ENCODE measurements around the gene ZFYVE28. TPM values are rescaled to one million over a fixed set of nuclear protein-coding genes. Genes with fewer than 3 reads are reported as not detected.

The ZFYVE28 gene
- total RNA-seq, 2 donors from 2014 or later: 13.8 to 25.6 TPM

DNA sequence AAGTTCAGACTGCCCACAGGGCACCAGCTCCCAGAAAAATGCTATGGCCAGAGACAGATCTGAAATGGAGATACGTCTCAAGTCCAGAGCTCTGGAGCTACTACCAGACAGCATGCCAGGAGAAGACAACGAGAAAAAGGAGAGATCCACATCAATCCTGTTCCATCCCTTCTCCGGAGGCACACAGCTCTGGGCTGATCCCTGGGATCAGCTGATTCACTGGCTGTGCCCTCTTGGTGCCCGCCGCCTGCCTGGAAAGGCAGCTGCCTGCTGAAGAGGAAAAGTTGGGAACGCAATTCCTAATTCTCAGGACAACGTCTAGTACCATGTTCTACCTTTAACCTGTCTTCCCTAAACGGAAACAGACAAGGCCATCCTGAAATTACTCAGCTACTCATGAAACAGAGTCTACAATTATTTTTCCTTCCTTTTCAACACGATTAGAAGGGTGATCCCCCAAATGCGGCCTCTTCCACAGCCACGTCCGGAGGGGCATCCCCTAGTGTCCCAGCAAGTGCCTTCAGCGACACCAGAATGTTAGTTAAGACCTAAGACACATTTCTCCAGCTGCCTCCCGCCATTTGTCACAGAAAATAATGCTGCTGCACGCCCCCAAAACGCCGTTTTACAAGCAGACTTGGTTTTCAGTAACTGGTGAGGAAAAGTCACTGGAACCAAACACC lies 2.4 kb downstream of the ZFYVE28 start:
- H3K4me1 Mint-ChIP-seq (ENCODE audit: low read depth in 2 of 2): peaks cover 63 to 64% of the 10 kb centered on the region in 2 donors
- H3K27ac Mint-ChIP-seq: peak overlapping the region; percentile 42 to 88
- H3K27me3 Mint-ChIP-seq: peaks cover 15 to 18% of the 10 kb centered on the region in 2 donors
- ATAC-seq (no peak), DNase-seq (ENCODE audit: low spot score) (peak; percentile 41)
- no peaks in the 10 kb centered on the region for H3K9me3 Mint-ChIP-seq
- H3K4me3 Mint-ChIP-seq: peak overlapping the region; percentile 68
- H3K36me3 Mint-ChIP-seq: no peaks in the 10 kb centered on the region

DNA sequence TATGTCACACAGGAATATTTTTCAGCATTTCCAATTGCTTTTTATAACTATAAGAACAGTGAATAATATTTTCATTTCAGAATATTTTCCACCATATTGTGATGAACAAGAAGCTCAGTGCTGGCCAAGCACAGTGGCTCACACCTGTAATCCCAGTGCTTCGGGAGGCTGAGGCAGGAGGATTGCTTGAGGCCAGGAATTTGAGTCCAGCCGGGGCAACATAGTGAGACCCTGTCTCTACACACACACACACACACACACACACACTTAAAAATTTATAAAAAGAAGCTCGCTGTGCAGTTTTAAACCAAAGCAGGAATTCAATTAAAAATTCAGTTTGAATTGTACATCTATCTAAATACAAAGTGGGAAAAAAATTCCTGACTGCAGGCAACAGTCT lies 3.2 kb downstream of the ZFYVE28 start:
- peaks cover 9 to 10% of the 10 kb centered on the region in 2 donors for H3K27me3 Mint-ChIP-seq
- no peaks in the 10 kb centered on the region for H3K9me3 Mint-ChIP-seq
- H3K36me3 Mint-ChIP-seq: no peaks in the 10 kb centered on the region
- peak; percentile 3 for DNase-seq (ENCODE audit: low spot score)
- peak overlapping the region; percentile 35 for H3K4me3 Mint-ChIP-seq
- H3K4me1 Mint-ChIP-seq (ENCODE audit: low read depth in 2 of 2): peaks cover 68 to 69% of the 10 kb centered on the region in 2 donors
- ATAC-seq: no peak
- H3K27ac Mint-ChIP-seq: peak overlapping the region; percentile 42 to 88

DNA sequence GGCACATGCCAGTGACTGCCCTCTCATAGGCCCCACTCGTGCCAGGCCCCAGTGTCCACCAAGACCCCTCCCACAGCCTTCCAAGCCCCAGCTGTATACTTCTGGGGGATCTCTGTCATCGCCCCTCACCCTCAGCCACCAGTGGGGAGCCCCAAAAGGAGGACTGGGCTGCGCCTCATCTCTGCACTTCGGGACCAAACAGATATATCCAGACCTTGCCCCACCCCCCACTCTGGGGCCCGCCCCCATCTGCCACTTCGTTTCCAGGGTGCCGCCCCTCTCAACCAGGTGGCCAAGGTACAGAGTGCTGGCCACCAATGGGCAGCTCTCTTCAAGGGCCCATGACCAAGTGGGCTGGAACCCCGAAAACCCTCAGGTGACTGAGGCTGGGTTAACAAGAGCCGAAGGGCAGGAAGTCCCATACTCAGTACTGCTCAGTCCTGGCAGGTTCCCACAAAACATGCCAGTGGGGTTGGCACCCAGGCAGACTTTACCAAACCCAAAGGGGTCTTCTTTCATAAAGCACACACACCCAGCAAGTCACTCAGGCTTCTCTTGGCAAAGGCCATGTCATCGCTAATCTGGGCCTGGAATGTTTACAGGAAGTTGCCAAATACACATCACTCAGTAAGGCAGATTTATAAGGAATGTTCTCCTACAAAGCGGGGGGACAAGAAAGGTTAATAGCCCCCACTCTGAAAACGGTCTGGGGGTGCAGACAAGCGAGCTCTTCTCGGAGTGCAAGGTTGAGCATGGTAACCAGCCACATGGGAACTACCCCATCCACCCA lies 4.4 kb downstream of the ZFYVE28 start:
- Mint-ChIP-seq H3K36me3 (no peaks in the 10 kb centered on the region), H3K27ac (peak overlapping the region; percentile 96 to 97), H3K27me3 (no peaks in the 10 kb centered on the region), H3K9me3 (no peaks in the 10 kb centered on the region), H3K4me1 (ENCODE audit: low read depth in 2 of 2) (peaks cover 61 to 63% of the 10 kb centered on the region in 2 donors), H3K4me3 (peak overlapping the region; percentile 86)
- no peak for DNase-seq (ENCODE audit: low spot score)
- ATAC-seq: no peak

DNA sequence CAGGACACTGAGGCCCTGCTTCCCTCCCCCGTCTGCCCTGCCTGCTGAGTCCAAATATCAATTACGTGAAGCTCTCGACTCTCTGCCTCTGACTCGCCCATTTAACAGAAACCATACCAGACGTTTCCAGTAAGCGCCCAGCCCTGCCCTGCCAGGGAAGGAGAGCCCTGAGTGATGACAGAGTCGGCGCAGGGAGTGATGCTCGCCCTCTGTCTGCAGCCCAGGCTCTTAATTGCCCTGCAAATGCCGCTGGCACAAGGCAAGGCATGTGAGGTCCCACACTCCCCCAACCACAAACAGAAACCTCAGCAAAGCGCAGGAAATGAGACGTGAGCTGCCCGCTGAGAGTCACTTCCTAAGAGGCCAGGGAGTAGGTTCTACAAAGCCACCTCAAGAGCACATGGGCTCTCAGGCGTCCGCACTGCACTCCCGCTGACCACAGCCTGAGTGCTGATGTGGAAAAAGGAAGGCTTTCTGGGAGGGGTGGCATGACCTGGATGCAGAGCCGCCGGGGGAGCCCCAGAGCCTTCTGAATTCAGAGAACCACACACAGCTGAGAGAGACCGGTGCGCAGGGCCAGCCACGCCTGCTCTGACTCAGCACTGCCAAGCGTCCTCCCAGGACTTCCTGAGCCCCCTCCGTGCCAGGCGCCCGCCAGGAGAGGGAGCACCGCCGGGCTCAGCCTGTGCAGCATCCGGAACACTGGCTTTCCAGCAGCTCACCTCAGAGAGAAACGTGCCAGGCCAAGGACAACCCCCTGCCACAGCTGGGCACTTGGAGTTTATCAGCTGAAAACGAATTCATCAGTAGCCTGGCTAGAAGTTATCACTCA lies 5.3 kb downstream of the ZFYVE28 start:
- H3K27ac Mint-ChIP-seq: peak overlapping the region; percentile 96 to 97
- H3K4me1 Mint-ChIP-seq (ENCODE audit: low read depth in 2 of 2): peaks cover 59 to 65% of the 10 kb centered on the region in 2 donors

DNA sequence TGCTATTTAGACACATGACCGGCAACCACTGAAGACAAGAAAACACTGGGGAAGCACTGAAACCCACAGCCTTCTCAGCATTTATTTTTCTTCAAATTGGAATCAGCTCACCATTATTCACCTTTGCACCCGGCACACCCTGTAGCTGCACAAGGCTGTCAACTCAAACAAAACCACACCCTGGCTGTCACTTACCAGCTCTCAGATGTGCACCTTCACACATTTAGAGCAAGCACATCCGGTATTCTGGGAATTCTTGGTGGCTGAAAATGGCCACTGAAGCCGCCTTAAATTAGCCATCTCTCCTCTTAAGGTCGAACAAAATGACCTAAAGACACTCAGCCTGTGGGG lies 5.9 kb downstream of the ZFYVE28 start:
- Mint-ChIP-seq H3K27me3 (no peaks in the 10 kb centered on the region), H3K27ac (peak overlapping the region; percentile 96 to 97), H3K9me3 (no peaks in the 10 kb centered on the region), H3K36me3 (no peaks in the 10 kb centered on the region), H3K4me1 (ENCODE audit: low read depth in 2 of 2) (peaks cover 59 to 68% of the 10 kb centered on the region in 2 donors), H3K4me3 (peak overlapping the region; percentile 86)
- peak; percentile 79 for DNase-seq (ENCODE audit: low spot score)
- peak; percentile 73 for ATAC-seq

More for the DNA sequence above, 5.3 kb downstream of the ZFYVE28 start:
- DNase-seq (ENCODE audit: low spot score) (peak; percentile 93), ATAC-seq (peak; percentile 89 to 91)
- Mint-ChIP-seq H3K36me3 (no peaks in the 10 kb centered on the region), H3K27me3 (no peaks in the 10 kb centered on the region), H3K4me3 (peak overlapping the region; percentile 86), H3K9me3 (no peaks in the 10 kb centered on the region)

DNA sequence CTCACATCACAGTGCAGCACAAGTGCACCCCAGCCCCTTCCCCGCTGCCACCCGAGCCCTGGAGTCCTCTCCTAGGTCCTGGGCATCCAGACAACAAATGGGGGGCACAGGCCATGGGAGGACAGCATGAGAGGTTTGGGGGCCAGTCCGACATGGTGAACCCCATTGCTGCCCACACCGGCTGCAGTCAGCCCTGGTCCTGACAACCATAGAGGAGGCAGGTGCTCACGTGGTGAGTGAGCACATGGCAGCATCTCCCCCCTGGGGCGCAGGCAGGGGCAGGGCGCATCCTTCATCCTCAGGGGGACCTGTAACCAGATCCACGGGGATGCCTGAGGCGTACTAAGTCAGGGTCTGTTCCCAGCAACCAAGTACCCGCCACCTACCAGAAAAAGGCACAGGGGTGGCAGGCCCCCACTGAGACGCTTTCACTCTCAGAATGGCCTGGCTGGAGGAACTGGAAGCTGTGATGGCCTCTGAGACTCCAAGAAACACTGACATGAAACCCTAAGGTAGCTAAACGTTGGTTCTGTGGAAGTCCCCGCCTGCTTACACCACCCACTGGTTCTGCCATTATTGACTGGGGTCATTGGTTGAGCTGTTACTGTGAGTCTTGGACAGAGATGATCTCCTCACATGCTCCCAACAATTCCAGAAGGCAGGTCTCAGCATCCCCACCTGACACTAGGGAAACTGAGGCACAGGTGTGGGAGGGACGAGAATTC lies 6.5 kb downstream of the ZFYVE28 start:
- no peaks in the 10 kb centered on the region for H3K27me3 Mint-ChIP-seq
- DNase-seq (ENCODE audit: low spot score): no peak

DNA sequence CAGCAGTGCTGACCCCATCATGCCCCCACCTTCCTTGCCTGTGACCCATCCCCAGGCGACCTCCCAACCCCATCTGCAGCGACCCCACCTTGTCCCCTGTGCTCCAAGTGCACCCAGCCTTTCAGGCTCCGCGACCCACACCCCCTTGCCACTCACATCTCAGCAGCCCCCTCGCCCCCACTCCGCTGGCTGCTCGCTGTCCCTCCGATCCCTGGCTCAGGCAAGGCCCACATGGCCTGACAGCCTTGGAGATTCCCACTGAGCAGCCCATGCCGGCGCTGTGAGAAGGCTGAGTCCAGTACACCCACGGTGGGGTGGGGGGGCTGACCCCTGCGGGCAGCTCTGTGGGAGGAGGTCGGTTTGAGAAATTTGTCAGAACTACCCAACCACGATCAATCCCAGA lies 9.1 kb downstream of the ZFYVE28 start:
- H3K9me3 Mint-ChIP-seq: no peaks in the 10 kb centered on the region
- H3K27me3 Mint-ChIP-seq: no peaks in the 10 kb centered on the region
- no peak for ATAC-seq
- peak overlapping the region in 1 of 2 donors; percentile 96 for H3K27ac Mint-ChIP-seq
- peaks cover 50 to 59% of the 10 kb centered on the region in 2 donors for H3K4me1 Mint-ChIP-seq (ENCODE audit: low read depth in 2 of 2)
- no peak for DNase-seq (ENCODE audit: low spot score)
- H3K4me3 Mint-ChIP-seq: no peak overlapping the region
- no peaks in the 10 kb centered on the region for H3K36me3 Mint-ChIP-seq

More for the DNA sequence above, 6.5 kb downstream of the ZFYVE28 start:
- Mint-ChIP-seq H3K4me3 (peak overlapping the region; percentile 86), H3K9me3 (no peaks in the 10 kb centered on the region), H3K27ac (peak overlapping the region; percentile 96 to 97), H3K4me1 (ENCODE audit: low read depth in 2 of 2) (peaks cover 61 to 69% of the 10 kb centered on the region in 2 donors), H3K36me3 (no peaks in the 10 kb centered on the region)
- no peak for ATAC-seq

DNA sequence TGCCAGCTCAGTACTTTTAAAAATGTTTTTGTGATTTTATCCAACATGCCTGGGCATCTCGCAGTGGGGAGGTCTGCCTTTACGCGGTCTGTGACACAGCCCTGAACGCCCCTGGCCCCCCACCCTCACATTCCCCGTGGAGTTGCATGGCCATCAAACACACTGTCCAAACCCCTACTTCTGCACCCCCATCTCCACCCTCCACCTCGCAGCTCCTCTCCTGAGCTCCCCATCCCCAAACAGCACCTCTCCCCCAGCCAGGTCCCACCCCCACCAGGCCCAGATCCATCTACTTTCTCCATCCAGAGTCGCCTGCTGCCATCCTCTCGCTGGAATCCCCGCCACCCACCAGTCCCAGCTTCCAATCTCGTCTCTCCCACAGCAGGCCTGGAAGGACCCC lies 9.5 kb downstream of the ZFYVE28 start:
- H3K4me1 Mint-ChIP-seq (ENCODE audit: low read depth in 2 of 2): peaks cover 46 to 59% of the 10 kb centered on the region in 2 donors
- H3K27me3 Mint-ChIP-seq: no peaks in the 10 kb centered on the region
- H3K4me3 Mint-ChIP-seq: no peak overlapping the region
- no peaks in the 10 kb centered on the region for H3K9me3 Mint-ChIP-seq
- no peak for ATAC-seq
- H3K27ac Mint-ChIP-seq: no peak overlapping the region
- H3K36me3 Mint-ChIP-seq: no peaks in the 10 kb centered on the region
- peak; percentile 56 for DNase-seq (ENCODE audit: low spot score)

DNA sequence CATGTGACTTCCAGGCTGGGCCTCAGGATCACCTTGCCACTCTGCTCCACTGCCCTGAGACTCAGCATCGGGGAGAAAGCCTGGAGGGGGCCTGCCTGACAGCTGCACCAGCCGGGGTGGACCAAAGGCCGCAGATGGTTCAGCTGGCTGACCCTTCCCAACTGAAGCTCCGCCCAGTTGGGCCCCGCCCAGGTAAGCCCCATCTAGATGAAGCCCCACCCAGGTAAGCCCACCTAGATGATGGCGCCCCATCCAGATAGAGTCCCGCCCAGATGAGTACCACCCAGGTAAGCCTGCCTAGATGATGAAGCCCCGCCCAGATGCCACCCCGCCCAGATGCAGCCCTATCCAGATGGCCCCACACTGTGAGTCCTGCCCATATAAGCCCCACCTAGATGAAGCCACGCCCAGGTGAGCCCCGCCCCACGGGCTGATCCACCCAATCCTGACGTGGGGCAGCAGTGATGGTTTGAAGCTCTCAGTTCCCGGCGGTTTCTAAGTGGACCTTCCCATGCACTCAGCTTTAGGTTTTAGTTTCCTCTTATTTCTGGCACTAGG lies 10.0 kb downstream of the ZFYVE28 start:
- no peaks in the 10 kb centered on the region for H3K9me3 Mint-ChIP-seq
- H3K27ac Mint-ChIP-seq: peak overlapping the region in 1 of 2 donors; percentile 54
- H3K27me3 Mint-ChIP-seq: no peaks in the 10 kb centered on the region
- H3K36me3 Mint-ChIP-seq: no peaks in the 10 kb centered on the region
- DNase-seq (ENCODE audit: low spot score) (no peak), ATAC-seq (no peak)
- no peak overlapping the region for H3K4me3 Mint-ChIP-seq
- H3K4me1 Mint-ChIP-seq (ENCODE audit: low read depth in 2 of 2): peaks cover 42 to 54% of the 10 kb centered on the region in 2 donors

DNA sequence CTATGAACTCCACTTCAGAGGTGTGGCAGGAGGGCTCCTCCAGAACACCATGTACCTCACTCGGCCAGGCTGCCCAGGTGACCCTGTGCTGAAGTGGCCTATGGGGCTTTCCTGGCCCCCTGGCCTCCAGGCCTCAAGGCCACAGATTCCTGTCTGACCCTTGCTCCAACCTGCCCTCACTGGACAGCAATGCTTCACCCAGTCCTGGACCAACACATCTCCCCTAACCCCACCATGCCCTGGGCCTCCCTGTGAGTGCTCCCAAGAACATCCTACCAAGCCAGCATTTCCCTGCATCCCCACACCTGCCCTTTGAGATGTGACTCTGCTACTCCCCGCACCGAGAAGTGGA lies 10.5 kb downstream of the ZFYVE28 start:
- ATAC-seq: no peak
- Mint-ChIP-seq H3K27ac (peak overlapping the region in 1 of 2 donors; percentile 54), H3K4me3 (no peak overlapping the region), H3K36me3 (no peaks in the 10 kb centered on the region), H3K27me3 (no peaks in the 10 kb centered on the region), H3K4me1 (ENCODE audit: low read depth in 2 of 2) (peaks cover 36 to 53% of the 10 kb centered on the region in 2 donors), H3K9me3 (no peaks in the 10 kb centered on the region)
- no peak for DNase-seq (ENCODE audit: low spot score)

DNA sequence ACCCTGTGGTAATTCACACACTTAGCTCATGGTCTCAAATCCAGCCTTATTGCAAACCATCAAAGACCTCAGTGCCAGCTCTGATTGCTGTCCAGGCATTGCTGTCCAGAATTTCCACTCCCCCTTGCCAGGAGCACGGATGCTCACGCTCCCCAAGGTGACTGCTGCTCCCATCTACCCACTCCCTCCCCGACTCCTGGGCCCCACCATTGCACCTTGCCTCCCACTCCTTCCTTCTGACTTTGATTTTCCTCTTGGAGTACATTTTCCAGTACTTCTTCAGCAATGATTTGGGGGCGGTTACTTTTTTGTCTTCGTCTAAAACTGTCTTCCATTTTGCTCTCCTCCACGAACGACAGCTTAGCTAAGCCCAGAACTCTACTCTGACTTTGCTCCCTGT lies 11.5 kb downstream of the ZFYVE28 start:
- Mint-ChIP-seq H3K9me3 (no peaks in the 10 kb centered on the region), H3K4me3 (no peak overlapping the region), H3K27me3 (no peaks in the 10 kb centered on the region), H3K4me1 (ENCODE audit: low read depth in 2 of 2) (peaks cover 35 to 54% of the 10 kb centered on the region in 2 donors), H3K36me3 (no peaks in the 10 kb centered on the region), H3K27ac (peak overlapping the region in 1 of 2 donors; percentile 54)
- ATAC-seq (no peak), DNase-seq (ENCODE audit: low spot score) (no peak)

DNA sequence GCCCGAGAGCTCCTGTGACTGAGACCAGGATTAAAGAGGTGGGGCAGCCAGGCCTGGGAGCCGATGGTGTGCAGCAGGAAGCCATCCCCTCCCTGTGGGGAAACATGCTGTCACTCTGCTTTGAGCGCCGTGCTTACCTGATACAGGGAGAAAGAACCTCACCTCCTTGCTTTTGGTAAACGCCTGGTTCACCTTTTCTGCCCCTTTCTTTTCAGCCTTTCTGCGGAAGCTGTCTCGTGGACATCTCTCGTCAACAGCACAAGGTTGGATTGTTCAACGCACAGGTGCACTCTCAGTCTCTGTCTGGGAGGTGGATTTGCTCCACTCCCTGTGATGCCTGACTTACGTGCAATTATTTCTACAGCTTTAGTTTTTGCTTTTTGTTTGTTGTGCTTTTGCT lies 12.0 kb downstream of the ZFYVE28 start:
- H3K36me3 Mint-ChIP-seq: no peaks in the 10 kb centered on the region
- H3K27me3 Mint-ChIP-seq: no peaks in the 10 kb centered on the region
- ATAC-seq: no peak
- H3K9me3 Mint-ChIP-seq: no peaks in the 10 kb centered on the region
- peak overlapping the region in 1 of 2 donors; percentile 54 for H3K27ac Mint-ChIP-seq
- no peak for DNase-seq (ENCODE audit: low spot score)
- peaks cover 35 to 51% of the 10 kb centered on the region in 2 donors for H3K4me1 Mint-ChIP-seq (ENCODE audit: low read depth in 2 of 2)
- H3K4me3 Mint-ChIP-seq: no peak overlapping the region

DNA sequence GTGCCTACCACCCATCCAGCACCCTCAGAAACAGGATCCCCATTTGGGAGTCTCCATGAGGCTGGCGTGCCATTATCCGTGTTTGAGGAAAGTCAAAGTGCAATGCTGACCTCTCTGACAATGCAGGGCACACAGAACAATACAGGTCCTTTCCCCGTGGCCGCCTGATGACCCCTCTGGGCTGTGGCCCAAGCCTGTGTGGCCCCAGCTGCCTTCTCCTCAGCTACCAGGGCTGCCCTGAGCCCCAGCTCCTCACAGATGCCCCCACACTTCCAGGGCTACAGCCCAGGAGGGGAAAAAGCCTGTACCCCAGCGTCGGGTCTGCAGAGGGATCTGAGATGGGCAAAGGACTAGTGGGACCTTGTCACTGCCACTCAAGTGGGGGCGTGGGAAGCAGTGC lies 15.5 kb downstream of the ZFYVE28 start:
- Mint-ChIP-seq H3K27ac (peak overlapping the region in 1 of 2 donors; percentile 83), H3K4me1 (ENCODE audit: low read depth in 2 of 2) (peaks cover 26 to 45% of the 10 kb centered on the region in 2 donors), H3K27me3 (no peaks in the 10 kb centered on the region), H3K36me3 (no peaks in the 10 kb centered on the region), H3K4me3 (peak overlapping the region; percentile 24), H3K9me3 (no peaks in the 10 kb centered on the region)
- DNase-seq (ENCODE audit: low spot score) (no peak), ATAC-seq (no peak)

Data from natural killer cell treated with Interleukin-12 subunit alpha and Interleukin-12 subunit beta and Interleukin-15 and Interleukin-18, amount 100 ng/mL, for 72 hours (primary cell).